ENCODE measurements around the gene HOXA9. TPM values are rescaled to one million over a fixed set of nuclear protein-coding genes. Genes with fewer than 3 reads are reported as not detected.
A peak's percentile ranks its signal among the peaks of the same experiment; 100 is the strongest.

HOXA9 gene
- total and polyA plus RNA-seq, 2 of the 8 experiments (the other 6 are each of a cell fraction or from before 2014, with no cell fraction given) = not detected

- no peak overlapping the region for H2BK20ac ChIP-seq (ENCODE audit: low read length)
- peaks cover 0 to 6% of the 10 kb centered on the region in 2 experiments; a peak in 1 of 4 replicates for H3K9me3 ChIP-seq (ENCODE audit: insufficient read depth in 2 of 2, low read depth in 1 of 2, low read length in 1 of 2)
- H3K27ac ChIP-seq (ENCODE audit: low read depth, low read length) = no peak overlapping the region
- H2BK12ac ChIP-seq (ENCODE audit: low read depth, low read length) = no peak overlapping the region
- TF ChIP-seq SIRT6 (IDR thresholded peaks at IDR 0.05; ENCODE audit: low read length) (no peak), RNF2 (IDR thresholded peaks at IDR 0.05; ENCODE audit: borderline replicate concordance, low read depth, low read length, missing control alignments, poor library complexity, severe bottlenecking) (peak; percentile 87), CBX8 (IDR thresholded peaks at IDR 0.05; ENCODE audit: borderline replicate concordance, low read depth, low read length) (peak; percentile 92; the same call in 1 of the 2 replicates)
- H3K18ac ChIP-seq (ENCODE audit: extremely low read depth, low read length) = no peak overlapping the region
- H3K23ac ChIP-seq (ENCODE audit: insufficient read length) = no peak overlapping the region
- H3K27me3 ChIP-seq (replicated peaks in 1 of 4; ENCODE audit: control insufficient read depth in 3 of 4, extremely low read depth in 1 of 4, insufficient read depth in 3 of 4, low read length in 3 of 4) = peaks cover 95 to 100% (median 99%) of the 10 kb centered on the region in 4 experiments
- no peak overlapping the region for H3K14ac ChIP-seq (ENCODE audit: insufficient read length)
- no peak overlapping the region for H4K91ac ChIP-seq (replicated peaks; ENCODE audit: insufficient read length, low read length)
- no peak overlapping the region for H3K4me2 ChIP-seq (ENCODE audit: insufficient read depth in 1 of 2, low read depth in 2 of 2, low read length in 2 of 2)
- H3K9ac ChIP-seq (replicated peaks in 1 of 4; ENCODE audit: extremely low read depth in 1 of 4, low read depth in 3 of 4, low read length in 3 of 4) = no peak overlapping the region
- FAIRE-seq (no peak), DNase-seq (ENCODE audit: low read depth in 1 of 2, low spot score in 2 of 2) (no peak)
- no peaks in the 10 kb centered on the region for H3K79me1 ChIP-seq (ENCODE audit: low read depth, low read length)
- no peak overlapping the region for H3K4ac ChIP-seq (replicated peaks; ENCODE audit: insufficient read length, low read depth, low read length)
- 18% methylated on average over 41 of the region's 46 CpGs; no CpG with 5 or more reads in 1 of the 2 experiments for WGBS, 2 experiments (ENCODE audit: extremely low coverage in 1 of 2, insufficient coverage in 1 of 2, insufficient read length in 1 of 2, insufficient replicate concordance in 2 of 2, low coverage in 1 of 2, low lambda C conversion rate in 2 of 2, missing lambda C conversion rate in 1 of 2)
- H3K4me1 ChIP-seq (replicated peaks in 1 of 4; ENCODE audit: control insufficient read depth in 3 of 4, insufficient read depth in 4 of 4, low read length in 3 of 4) = no peaks in the 10 kb centered on the region; a peak in 3 of 7 replicates
- ChIA-PET CTCF (ENCODE audit: partially characterized antibody) (interaction anchor here (1.1 to 5.2 kb wide), 8 partner anchors 9 to 25 kb away, joined by 3 to 29 read pairs (median 6); partner anchors contain the start of genes HOXA3 and HOXA5), POLR2A (ENCODE audit: partially characterized antibody) (interaction anchor here (1.5 kb wide), 1 partner anchor 9 kb away, joined by 4 read pairs; the partner anchor contains the start of gene HOXA7)
- no peak overlapping the region for H2AFZ ChIP-seq (ENCODE audit: low read length)
- no peak overlapping the region for H2BK120ac ChIP-seq (replicated peaks; ENCODE audit: low read depth, low read length)
- H3K56ac ChIP-seq (replicated peaks; ENCODE audit: insufficient read length, low read depth, low read length) = no peak overlapping the region
- no peak overlapping the region for H4K5ac ChIP-seq (ENCODE audit: insufficient read length, low read depth, low read length)
- no peak overlapping the region for H2BK15ac ChIP-seq (ENCODE audit: low read length)
- H4K8ac ChIP-seq (ENCODE audit: extremely low read depth, insufficient read depth, low read length) = no peak overlapping the region
- H4K20me1 ChIP-seq (replicated peaks in 1 of 2; ENCODE audit: control insufficient read depth in 1 of 2, insufficient read depth in 2 of 2, low read length in 2 of 2) = peaks cover 17 to 33% of the 10 kb centered on the region in 2 experiments
- H3K4me3 ChIP-seq (ENCODE audit: extremely low read depth in 1 of 4, insufficient read depth in 2 of 4, low read depth in 3 of 4, low read length in 4 of 4) = no peak overlapping the region
- no peak overlapping the region for H2BK5ac ChIP-seq (ENCODE audit: low read depth, low read length)
- H3K79me2 ChIP-seq (ENCODE audit: control insufficient read depth in 1 of 2, insufficient read depth in 2 of 2, low read length in 2 of 2) = no peaks in the 10 kb centered on the region
- H3K36me3 ChIP-seq (ENCODE audit: control insufficient read depth in 2 of 4, insufficient read depth in 4 of 4, low read length in 3 of 4) = peaks cover 0 to 12% (median 0%) of the 10 kb centered on the region in 4 experiments; a peak in 1 of 8 replicates
- no peak overlapping the region for H2AK5ac ChIP-seq (ENCODE audit: low read depth, low read length)
- H3K23me2 ChIP-seq (ENCODE audit: low read depth, low read length) = no peaks in the 10 kb centered on the region
Measured at GRCh38 chr7:27165996-27166530, 726 bp upstream of the HOXA9 start.

All from H1 (cell line).